ENCODE measurements around the gene HIVEP3. TPM values are rescaled to one million over a fixed set of nuclear protein-coding genes. Genes with fewer than 3 reads are reported as not detected.

HIVEP3 gene
- total RNA-seq, 2 donors from 2014 or later = 2.3 to 12.8 TPM

- Histone ChIP-seq H3K27ac (no peak overlapping the region), H3K4me3 (no peak overlapping the region), H3K4me1 (ENCODE audit: control insufficient read depth in 1 of 2, low read depth in 2 of 2) (no peaks in the 10 kb centered on the region), H3K9me3 (no peaks in the 10 kb centered on the region), H3K27me3 (replicated peaks; ENCODE audit: insufficient read depth) (no peaks in the 10 kb centered on the region), H3K36me3 (no peaks in the 10 kb centered on the region)
- ATAC-seq (ENCODE audit: insufficient number of reproducible peaks, low FRiP score, low read depth) = no peak
- no peak for TF ChIP-seq CTCF (IDR thresholded peaks at IDR 0.05)
- no peak for DNase-seq (ENCODE audit: low spot score)
Measured at GRCh38 chr1:41683681-41684500, 234.8 kb downstream of the HIVEP3 start.

GRCh38 chr1:41682845-41683625, 235.7 kb downstream of the HIVEP3 start:
- H3K9me3 ChIP-seq = no peaks in the 10 kb centered on the region
- no peak for ATAC-seq (ENCODE audit: insufficient number of reproducible peaks, low FRiP score, low read depth)
- no peak for TF ChIP-seq CTCF (IDR thresholded peaks at IDR 0.05)

GRCh38 chr1:41682149-41682548, 236.6 kb downstream of the HIVEP3 start:
- Histone ChIP-seq H3K27me3 (replicated peaks; ENCODE audit: insufficient read depth) (no peaks in the 10 kb centered on the region), H3K4me3 (no peak overlapping the region), H3K4me1 (ENCODE audit: control insufficient read depth in 1 of 2, low read depth in 2 of 2) (no peaks in the 10 kb centered on the region), H3K27ac (no peak overlapping the region), H3K36me3 (no peaks in the 10 kb centered on the region), H3K9me3 (no peaks in the 10 kb centered on the region)
- ATAC-seq (ENCODE audit: insufficient number of reproducible peaks, low FRiP score, low read depth) = no peak
- no peak for TF ChIP-seq CTCF (IDR thresholded peaks at IDR 0.05)
- no peak for DNase-seq (ENCODE audit: low spot score)

More at GRCh38 chr1:41682845-41683625, 235.7 kb downstream of the HIVEP3 start:
- H3K4me1 ChIP-seq (ENCODE audit: control insufficient read depth in 1 of 2, low read depth in 2 of 2) = no peaks in the 10 kb centered on the region
- no peak overlapping the region for H3K27ac ChIP-seq
- H3K27me3 ChIP-seq (replicated peaks; ENCODE audit: insufficient read depth) = no peaks in the 10 kb centered on the region
- H3K36me3 ChIP-seq = no peaks in the 10 kb centered on the region
- DNase-seq (ENCODE audit: low spot score) = no peak
- no peak overlapping the region for H3K4me3 ChIP-seq

- no peaks in the 10 kb centered on the region for H3K4me1 ChIP-seq (ENCODE audit: control insufficient read depth in 1 of 2, low read depth in 2 of 2)
- TF ChIP-seq CTCF (IDR thresholded peaks at IDR 0.05) = no peak
- no peak for ATAC-seq (ENCODE audit: insufficient number of reproducible peaks, low FRiP score, low read depth)
Measured at GRCh38 chr1:41681331-41682098, 237.2 kb downstream of the HIVEP3 start.

GRCh38 chr1:41679994-41680393, 238.7 kb downstream of the HIVEP3 start:
- Histone ChIP-seq H3K9me3 (no peaks in the 10 kb centered on the region), H3K4me1 (ENCODE audit: control insufficient read depth in 1 of 2, low read depth in 2 of 2) (no peaks in the 10 kb centered on the region), H3K36me3 (no peaks in the 10 kb centered on the region), H3K27ac (no peak overlapping the region), H3K27me3 (replicated peaks; ENCODE audit: insufficient read depth) (no peaks in the 10 kb centered on the region), H3K4me3 (no peak overlapping the region)
- DNase-seq (ENCODE audit: low spot score) (no peak), ATAC-seq (ENCODE audit: insufficient number of reproducible peaks, low FRiP score, low read depth) (no peak)
- TF ChIP-seq CTCF (IDR thresholded peaks at IDR 0.05) = no peak

More at GRCh38 chr1:41681331-41682098, 237.2 kb downstream of the HIVEP3 start:
- Histone ChIP-seq H3K36me3 (no peaks in the 10 kb centered on the region), H3K9me3 (no peaks in the 10 kb centered on the region), H3K4me3 (no peak overlapping the region), H3K27me3 (replicated peaks; ENCODE audit: insufficient read depth) (no peaks in the 10 kb centered on the region), H3K27ac (no peak overlapping the region)
- DNase-seq (ENCODE audit: low spot score) = no peak
